GM18519 (cell line): ENCODE measurements around the gene MMP11.

Experiments
- ATAC-seq: cut with Tn5 transposase; IDR thresholded peaks from one replicate; pipeline ENCODE4 v1.9.1; 2021; ENCODE audit warnings: mild to moderate bottlenecking, moderate library complexity; ENCODE audit not compliant: unreplicated experiment, low FRiP score

MMP11 gene

GRCh38 chr22:23756891-23757290, 15.8 kb upstream of the MMP11 start:
- no peak for ATAC-seq

GRCh38 chr22:23759566-23759965, 13.1 kb upstream of the MMP11 start:
- no peak for ATAC-seq

- no peak for ATAC-seq
Measured at GRCh38 chr22:23760056-23760455, 12.6 kb upstream of the MMP11 start.

- no peak for ATAC-seq
Measured at GRCh38 chr22:23762842-23763578, 9.6 kb upstream of the MMP11 start, which contains the start of gene C22orf15. C22orf15 (plus strand) TSS chr22:23762990; CDS start chr22:23763307, 317 bp downstream.

- ATAC-seq, result no peak
Measured at GRCh38 chr22:23763579-23763945, 9.1 kb upstream of the MMP11 start.

GRCh38 chr22:23763954-23764353, 8.7 kb upstream of the MMP11 start:
- no peak for ATAC-seq

GRCh38 chr22:23764899-23765881, 7.5 kb upstream of the MMP11 start:
- no peak for ATAC-seq

- ATAC-seq, result no peak
Measured at GRCh38 chr22:23767303-23767672, 5.4 kb upstream of the MMP11 start.

GRCh38 chr22:23767673-23768548, 4.7 kb upstream of the MMP11 start, which contains the start of gene CHCHD10:
CHCHD10 (minus strand) TSS chr22:23767972; CDS start chr22:23767874, 98 bp downstream.
- no peak for ATAC-seq

GRCh38 chr22:23769321-23769965, 3.2 kb upstream of the MMP11 start:
- ATAC-seq, result no peak

- ATAC-seq, result no peak
Measured at GRCh38 chr22:23772315-23772648, 367 bp upstream of the MMP11 start.

- no peak for ATAC-seq
Measured at GRCh38 chr22:23773483-23774113, 949 bp downstream of the MMP11 start.

- no peak for ATAC-seq
Measured at GRCh38 chr22:23774114-23774921, 1.7 kb downstream of the MMP11 start.

- no peak for ATAC-seq
Measured at GRCh38 chr22:23774922-23775436, 2.3 kb downstream of the MMP11 start.

GRCh38 chr22:23775779-23776375, 3.2 kb downstream of the MMP11 start:
- ATAC-seq, result no peak

GRCh38 chr22:23777776-23778576, 5.3 kb downstream of the MMP11 start:
- no peak for ATAC-seq

GRCh38 chr22:23778577-23778900, 5.9 kb downstream of the MMP11 start:
- ATAC-seq, result no peak

GRCh38 chr22:23779083-23779482, 6.4 kb downstream of the MMP11 start:
- no peak for ATAC-seq
